ENCODE results near the gene ACTRT3. TPM values are rescaled to one million over a fixed set of nuclear protein-coding genes. Genes with fewer than 3 reads are reported as not detected.

Gene ACTRT3
- total and polyA plus RNA-seq, 2 of the 13 experiments (the other 11 are each of a cell fraction or from before 2014, with no cell fraction given): 0.42 to 0.97 TPM

GRCh38 chr3:169764312-169764881 lies 5.0 kb downstream of the ACTRT3 start (continued):
- 0 out of 2 replicates have a peak, but pooled peaks have one; percentile 18 for TF ChIP-seq ZNF318 (CRISPR knock-in tag; IDR thresholded peaks at IDR 0.05)
- TF ChIP-seq ZNF598 (CRISPR knock-in tag; IDR thresholded peaks at IDR 0.05; ENCODE audit: borderline replicate concordance): 0 out of 2 replicates have a peak, but pooled peaks have one; percentile 47
- no peak for TF ChIP-seq IRF2 (CRISPR knock-in tag; IDR thresholded peaks at IDR 0.05)
- TF ChIP-seq ETV6 (CRISPR knock-in tag; conservative IDR thresholded peaks at IDR 0.05): no peak
- 0 out of 2 replicates have a peak, but pooled peaks have one; percentile 23 for TF ChIP-seq ZNF138 (CRISPR knock-in tag; IDR thresholded peaks at IDR 0.05; ENCODE audit: low read depth)
- no peak for TF ChIP-seq NONO (IDR thresholded peaks at IDR 0.05)
- TF ChIP-seq NONO (CRISPR knock-in tag; conservative IDR thresholded peaks at IDR 0.05): peak; percentile 42; the same call in 1 of the 2 replicates
- no peak; the same call in 1 of the 2 replicates for TF ChIP-seq SPEN (CRISPR knock-in tag; IDR thresholded peaks at IDR 0.05; ENCODE audit: low read depth)
- no peak for TF ChIP-seq MTF1 (CRISPR knock-in tag; IDR thresholded peaks at IDR 0.05)
- no peak for TF ChIP-seq ZSCAN25 (CRISPR knock-in tag; IDR thresholded peaks at IDR 0.05)
- TF ChIP-seq, protein P1, sequence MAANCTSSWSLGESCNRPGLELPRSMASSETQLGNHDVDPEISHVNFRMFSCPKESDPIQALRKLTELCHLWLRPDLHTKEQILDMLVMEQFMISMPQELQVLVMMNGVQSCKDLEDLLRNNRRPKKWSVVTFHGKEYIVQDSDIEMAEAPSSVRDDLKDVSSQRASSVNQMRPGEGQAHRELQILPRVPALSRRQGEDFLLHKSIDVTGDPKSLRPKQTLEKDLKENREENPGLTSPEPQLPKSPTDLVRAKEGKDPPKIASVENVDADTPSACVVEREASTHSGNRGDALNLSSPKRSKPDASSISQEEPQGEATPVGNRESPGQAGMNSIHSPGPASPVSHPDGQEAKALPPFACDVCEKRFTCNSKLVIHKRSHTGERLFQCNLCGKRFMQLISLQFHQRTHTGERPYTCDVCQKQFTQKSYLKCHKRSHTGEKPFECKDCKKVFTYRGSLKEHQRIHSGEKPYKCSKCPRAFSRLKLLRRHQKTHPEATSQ (CRISPR knock-in tag; IDR thresholded peaks at IDR 0.05; ENCODE audit: borderline replicate concordance): no peak
- TF ChIP-seq, protein P2, sequence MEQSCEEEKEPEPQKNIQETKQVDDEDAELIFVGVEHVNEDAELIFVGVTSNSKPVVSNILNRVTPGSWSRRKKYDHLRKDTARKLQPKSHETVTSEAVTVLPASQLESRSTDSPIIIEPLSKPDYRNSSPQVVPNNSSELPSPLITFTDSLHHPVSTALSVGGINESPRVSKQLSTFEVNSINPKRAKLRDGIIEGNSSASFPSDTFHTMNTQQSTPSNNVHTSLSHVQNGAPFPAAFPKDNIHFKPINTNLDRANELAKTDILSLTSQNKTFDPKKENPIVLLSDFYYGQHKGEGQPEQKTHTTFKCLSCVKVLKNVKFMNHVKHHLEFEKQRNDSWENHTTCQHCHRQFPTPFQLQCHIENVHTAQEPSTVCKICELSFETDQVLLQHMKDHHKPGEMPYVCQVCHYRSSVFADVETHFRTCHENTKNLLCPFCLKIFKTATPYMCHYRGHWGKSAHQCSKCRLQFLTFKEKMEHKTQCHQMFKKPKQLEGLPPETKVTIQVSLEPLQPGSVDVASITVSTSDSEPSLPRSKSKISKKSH (CRISPR knock-in tag; IDR thresholded peaks at IDR 0.05; ENCODE audit: borderline replicate concordance): 0 out of 2 replicates have a peak, but pooled peaks have one; percentile 61
- TF ChIP-seq ASH2L (IDR thresholded peaks at IDR 0.05; ENCODE audit: insufficient read length, low read depth, low read length): peak; percentile 49
- TF ChIP-seq BCL6 (CRISPR knock-in tag; IDR thresholded peaks at IDR 0.05): no peak
- TF ChIP-seq ZFY (CRISPR knock-in tag; IDR thresholded peaks at IDR 0.05): peak; percentile 81; the same call in 1 of the 2 replicates
